ENCODE measurements around the gene DGKE. TPM values are rescaled to one million over a fixed set of nuclear protein-coding genes. Genes with fewer than 3 reads are reported as not detected.

DGKE gene
- total RNA-seq, 1 experiment from 2014 or later: 19.1 TPM

GRCh38 chr17:56807723-56808122, 26.2 kb upstream of the DGKE start:
- TF ChIP-seq SIN3A (IDR thresholded peaks at IDR 0.05; ENCODE audit: borderline replicate concordance, insufficient read depth, low read depth, low read length) (no peak), TCF7L2 (IDR thresholded peaks at IDR 0.05; ENCODE audit: low read depth, low read length) (no peak), CTCF (IDR thresholded peaks at IDR 0.05) (no peak), POLR2AphosphoS5 (IDR thresholded peaks at IDR 0.05; ENCODE audit: low read depth, low read length) (no peak)
- TF ChIP-seq, protein P1, sequence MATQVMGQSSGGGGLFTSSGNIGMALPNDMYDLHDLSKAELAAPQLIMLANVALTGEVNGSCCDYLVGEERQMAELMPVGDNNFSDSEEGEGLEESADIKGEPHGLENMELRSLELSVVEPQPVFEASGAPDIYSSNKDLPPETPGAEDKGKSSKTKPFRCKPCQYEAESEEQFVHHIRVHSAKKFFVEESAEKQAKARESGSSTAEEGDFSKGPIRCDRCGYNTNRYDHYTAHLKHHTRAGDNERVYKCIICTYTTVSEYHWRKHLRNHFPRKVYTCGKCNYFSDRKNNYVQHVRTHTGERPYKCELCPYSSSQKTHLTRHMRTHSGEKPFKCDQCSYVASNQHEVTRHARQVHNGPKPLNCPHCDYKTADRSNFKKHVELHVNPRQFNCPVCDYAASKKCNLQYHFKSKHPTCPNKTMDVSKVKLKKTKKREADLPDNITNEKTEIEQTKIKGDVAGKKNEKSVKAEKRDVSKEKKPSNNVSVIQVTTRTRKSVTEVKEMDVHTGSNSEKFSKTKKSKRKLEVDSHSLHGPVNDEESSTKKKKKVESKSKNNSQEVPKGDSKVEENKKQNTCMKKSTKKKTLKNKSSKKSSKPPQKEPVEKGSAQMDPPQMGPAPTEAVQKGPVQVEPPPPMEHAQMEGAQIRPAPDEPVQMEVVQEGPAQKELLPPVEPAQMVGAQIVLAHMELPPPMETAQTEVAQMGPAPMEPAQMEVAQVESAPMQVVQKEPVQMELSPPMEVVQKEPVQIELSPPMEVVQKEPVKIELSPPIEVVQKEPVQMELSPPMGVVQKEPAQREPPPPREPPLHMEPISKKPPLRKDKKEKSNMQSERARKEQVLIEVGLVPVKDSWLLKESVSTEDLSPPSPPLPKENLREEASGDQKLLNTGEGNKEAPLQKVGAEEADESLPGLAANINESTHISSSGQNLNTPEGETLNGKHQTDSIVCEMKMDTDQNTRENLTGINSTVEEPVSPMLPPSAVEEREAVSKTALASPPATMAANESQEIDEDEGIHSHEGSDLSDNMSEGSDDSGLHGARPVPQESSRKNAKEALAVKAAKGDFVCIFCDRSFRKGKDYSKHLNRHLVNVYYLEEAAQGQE (IDR thresholded peaks at IDR 0.05; ENCODE audit: insufficient read depth in 1 of 2, low read depth in 2 of 2, low read length in 1 of 2): no peak
- Histone ChIP-seq H3K27ac (ENCODE audit: low read length) (no peak overlapping the region), H3K9me3 (ENCODE audit: control insufficient read depth, insufficient read depth, low read depth, low read length) (no peaks in the 10 kb centered on the region), H3K4me1 (ENCODE audit: control insufficient read depth, insufficient read depth, low read length) (no peaks in the 10 kb centered on the region), H3K4me3 (ENCODE audit: low read depth in 2 of 2, low read length in 2 of 2) (no peak overlapping the region), H3K36me3 (ENCODE audit: control insufficient read depth, insufficient read depth, low read length) (no peaks in the 10 kb centered on the region), H3K27me3 (ENCODE audit: control insufficient read depth, insufficient read depth, low read length) (no peaks in the 10 kb centered on the region)
- in situ Hi-C loops (cut with HindIII; ENCODE audit: low pct_unique_long_range_greater_than_20kb, low sequenced_read_pairs): no loop called here
- POLR2A ChIA-PET: no interaction called here
- no peak for DNase-seq (ENCODE audit: low read depth, low spot score)
- no TSS peak for BruUV-seq (replicated peaks)
- CTCF ChIA-PET: interaction anchor here (1.0 kb wide), 1 partner anchor 12 kb away, joined by 3 read pairs; no protein-coding TSS in a partner anchor
- no peak for ATAC-seq
- intact Hi-C loops (cut with micrococcal nuclease; ENCODE audit: unreplicated experiment): no loop called here

- no peak for ATAC-seq
- DNase-seq (ENCODE audit: low read depth, low spot score): no peak
- Histone ChIP-seq H3K36me3 (ENCODE audit: control insufficient read depth, insufficient read depth, low read length) (no peaks in the 10 kb centered on the region), H3K4me3 (ENCODE audit: low read depth in 2 of 2, low read length in 2 of 2) (no peak overlapping the region), H3K9me3 (ENCODE audit: control insufficient read depth, insufficient read depth, low read depth, low read length) (no peaks in the 10 kb centered on the region), H3K27ac (ENCODE audit: low read length) (no peak overlapping the region), H3K4me1 (ENCODE audit: control insufficient read depth, insufficient read depth, low read length) (no peaks in the 10 kb centered on the region), H3K27me3 (ENCODE audit: control insufficient read depth, insufficient read depth, low read length) (no peaks in the 10 kb centered on the region)
- CTCF ChIA-PET: interaction anchor here (1.0 kb wide), 1 partner anchor 11 kb away, joined by 3 read pairs; no protein-coding TSS in a partner anchor
- in situ Hi-C loops (cut with HindIII; ENCODE audit: low pct_unique_long_range_greater_than_20kb, low sequenced_read_pairs) (no loop called here), intact Hi-C loops (cut with micrococcal nuclease; ENCODE audit: unreplicated experiment) (no loop called here)
- BruUV-seq (replicated peaks): no TSS peak
- POLR2A ChIA-PET: interaction anchor here (0.7 kb wide), 1 partner anchor 57 kb away, joined by 3 read pairs; no protein-coding TSS in a partner anchor
- no peak for TF ChIP-seq TCF7L2 (IDR thresholded peaks at IDR 0.05; ENCODE audit: low read depth, low read length)
- TF ChIP-seq, protein P1 (IDR thresholded peaks at IDR 0.05; ENCODE audit: insufficient read depth in 1 of 2, low read depth in 2 of 2, low read length in 1 of 2): no peak
- no peak for TF ChIP-seq CTCF (IDR thresholded peaks at IDR 0.05)
- no peak for TF ChIP-seq POLR2AphosphoS5 (IDR thresholded peaks at IDR 0.05; ENCODE audit: low read depth, low read length)
Measured at GRCh38 chr17:56808503-56808902, 25.4 kb upstream of the DGKE start.
